Measurements from ENCODE around the gene PCDHGA9.

PCDHGA9 gene

GRCh38 chr5:141382469-141383294 lies 19.9 kb upstream of the PCDHGA9 start, which contains the start of gene PCDHGA7:
Gene PCDHGA7, plus strand, starts transcription at chr5:141382742. Its CDS starts 158 bp downstream, at chr5:141382900.
- Histone ChIP-seq H3F3A (ENCODE audit: control insufficient read depth, insufficient read depth) (no peaks in the 10 kb centered on the region), H3K4me1 (ENCODE audit: control insufficient read depth, low read length) (no peaks in the 10 kb centered on the region), H3K36me3 (ENCODE audit: control insufficient read depth, low read length) (peaks cover 25% of the 10 kb centered on the region), H3K27me3 (ENCODE audit: control insufficient read depth, low read length) (no peaks in the 10 kb centered on the region), H3K9me2 (replicated peaks; ENCODE audit: control insufficient read depth, low read length) (no peaks in the 10 kb centered on the region), H3K4me2 (ENCODE audit: low read length) (no peak within 1 kb of the TSS), H3K79me2 (ENCODE audit: control insufficient read depth, low read length) (no peaks in the 10 kb centered on the region; the same call in 1 of the 2 replicates), H3K27ac (ENCODE audit: low read depth, low read length) (no peak within 1 kb of the TSS), H3K9me3 (ENCODE audit: control insufficient read depth, insufficient read depth, low read length) (peaks cover 26% of the 10 kb centered on the region; the same call in 1 of the 2 replicates), H3K4me3 (ENCODE audit: low read length) (no peak within 1 kb of the TSS), H4K20me1 (ENCODE audit: control insufficient read depth, insufficient read depth, low read depth, low read length) (no peaks in the 10 kb centered on the region)
- TF ChIP-seq EZH2phosphoT487 (IDR thresholded peaks at IDR 0.05; ENCODE audit: borderline replicate concordance, low read length) (no peak), CTCF (IDR thresholded peaks at IDR 0.05; ENCODE audit: low read depth, low read length, poor library complexity, severe bottlenecking) (no peak)

- Histone ChIP-seq H3K27me3 (ENCODE audit: control insufficient read depth, low read length) (no peaks in the 10 kb centered on the region), H4K20me1 (ENCODE audit: control insufficient read depth, insufficient read depth, low read depth, low read length) (no peaks in the 10 kb centered on the region), H3K4me1 (ENCODE audit: control insufficient read depth, low read length) (no peaks in the 10 kb centered on the region), H3K9me3 (ENCODE audit: control insufficient read depth, insufficient read depth, low read length) (peaks cover 28% of the 10 kb centered on the region; the same call in 1 of the 2 replicates), H3K4me3 (ENCODE audit: low read length) (no peak overlapping the region), H3K4me2 (ENCODE audit: low read length) (no peak overlapping the region), H3K27ac (ENCODE audit: low read depth, low read length) (no peak overlapping the region), H3K79me2 (ENCODE audit: control insufficient read depth, low read length) (peaks cover 1% of the 10 kb centered on the region; the same call in 1 of the 2 replicates), H3K9me2 (replicated peaks; ENCODE audit: control insufficient read depth, low read length) (no peaks in the 10 kb centered on the region), H3K36me3 (ENCODE audit: control insufficient read depth, low read length) (peaks cover 26% of the 10 kb centered on the region), H3F3A (ENCODE audit: control insufficient read depth, insufficient read depth) (no peaks in the 10 kb centered on the region)
- no peak for TF ChIP-seq CTCF (IDR thresholded peaks at IDR 0.05; ENCODE audit: low read depth, low read length, poor library complexity, severe bottlenecking)
Measured at GRCh38 chr5:141383345-141383744, 19.2 kb upstream of the PCDHGA9 start.

GRCh38 chr5:141384471-141385267 lies 17.9 kb upstream of the PCDHGA9 start:
- H3K27ac ChIP-seq (ENCODE audit: low read depth, low read length) = no peak overlapping the region
- no peaks in the 10 kb centered on the region for H3K4me1 ChIP-seq (ENCODE audit: control insufficient read depth, low read length)
- H3K9me2 ChIP-seq (replicated peaks; ENCODE audit: control insufficient read depth, low read length) = no peaks in the 10 kb centered on the region
- H3K27me3 ChIP-seq (ENCODE audit: control insufficient read depth, low read length) = no peaks in the 10 kb centered on the region
- no peak overlapping the region for H3K4me2 ChIP-seq (ENCODE audit: low read length)
- H3F3A ChIP-seq (ENCODE audit: control insufficient read depth, insufficient read depth) = no peaks in the 10 kb centered on the region
- peaks cover 32% of the 10 kb centered on the region for H3K36me3 ChIP-seq (ENCODE audit: control insufficient read depth, low read length)
- TF ChIP-seq EZH2phosphoT487 (IDR thresholded peaks at IDR 0.05; ENCODE audit: borderline replicate concordance, low read length) (no peak), CTCF (IDR thresholded peaks at IDR 0.05; ENCODE audit: low read depth, low read length, poor library complexity, severe bottlenecking) (no peak)
- peaks cover 39% of the 10 kb centered on the region for H3K9me3 ChIP-seq (ENCODE audit: control insufficient read depth, insufficient read depth, low read length)
- peaks cover 7% of the 10 kb centered on the region for H3K79me2 ChIP-seq (ENCODE audit: control insufficient read depth, low read length)
- no peaks in the 10 kb centered on the region for H4K20me1 ChIP-seq (ENCODE audit: control insufficient read depth, insufficient read depth, low read depth, low read length)
- H3K4me3 ChIP-seq (ENCODE audit: low read length) = no peak overlapping the region
